Measurements from ENCODE around the gene ITFG1.
"Not testable (repeated sequence)": the region's sequence is repeated elsewhere in the genome, so short reads cannot be mapped to it uniquely, and the experiment has no call there.

Gene ITFG1

GRCh38 chr16:47413041-47413440, 47.8 kb downstream of the ITFG1 start:
- no peak for DNase-seq (ENCODE audit: low spot score)

- no peak for DNase-seq (ENCODE audit: low spot score)
Observed at GRCh38 chr16:47408491-47408890, 52.4 kb downstream of the ITFG1 start.

- DNase-seq (ENCODE audit: low spot score), result no peak
Observed at GRCh38 chr16:47395733-47396498, 64.9 kb downstream of the ITFG1 start.

- no peak for DNase-seq (ENCODE audit: low spot score)
Observed at GRCh38 chr16:47392081-47392480, 68.8 kb downstream of the ITFG1 start.

- no peak for DNase-seq (ENCODE audit: low spot score)
Observed at GRCh38 chr16:47388705-47389104, 72.2 kb downstream of the ITFG1 start.

GRCh38 chr16:47387026-47387734, 73.7 kb downstream of the ITFG1 start:
- no peak for DNase-seq (ENCODE audit: low spot score)

GRCh38 chr16:47386201-47386718, 74.6 kb downstream of the ITFG1 start:
- no peak for DNase-seq (ENCODE audit: low spot score)

- no peak for DNase-seq (ENCODE audit: low spot score)
Observed at GRCh38 chr16:47382362-47382761, 78.5 kb downstream of the ITFG1 start.

GRCh38 chr16:47377154-47377553, 83.7 kb downstream of the ITFG1 start:
- no peak for DNase-seq (ENCODE audit: low spot score)

GRCh38 chr16:47375423-47375822, 85.4 kb downstream of the ITFG1 start:
- no peak for DNase-seq (ENCODE audit: low spot score)

- no peak for DNase-seq (ENCODE audit: low spot score)
Observed at GRCh38 chr16:47374629-47375028, 86.2 kb downstream of the ITFG1 start.

- no peak for DNase-seq (ENCODE audit: low spot score)
Observed at GRCh38 chr16:47371271-47372014, 89.4 kb downstream of the ITFG1 start.

GRCh38 chr16:47370536-47370935, 90.3 kb downstream of the ITFG1 start:
- DNase-seq (ENCODE audit: low spot score), result no peak

- no peak for DNase-seq (ENCODE audit: low spot score)
Observed at GRCh38 chr16:47366228-47366627, 94.6 kb downstream of the ITFG1 start.

GRCh38 chr16:47363761-47364160, 97.1 kb downstream of the ITFG1 start:
- DNase-seq (ENCODE audit: low spot score), result no peak

GRCh38 chr16:47359478-47359877, 101.4 kb downstream of the ITFG1 start:
- no peak for DNase-seq (ENCODE audit: low spot score)

- no peak for DNase-seq (ENCODE audit: low spot score)
Observed at GRCh38 chr16:47358816-47359215, 102.0 kb downstream of the ITFG1 start.

GRCh38 chr16:47349029-47349428, 111.8 kb downstream of the ITFG1 start:
- not testable (repeated sequence) for DNase-seq (ENCODE audit: low spot score)

- not testable (repeated sequence) for DNase-seq (ENCODE audit: low spot score)
Observed at GRCh38 chr16:47347021-47347696, 113.7 kb downstream of the ITFG1 start.

GRCh38 chr16:47342055-47342454, 118.8 kb downstream of the ITFG1 start:
- no peak for DNase-seq (ENCODE audit: low spot score)

GRCh38 chr16:47330562-47330961, 130.3 kb downstream of the ITFG1 start:
- not testable (repeated sequence) for DNase-seq (ENCODE audit: low spot score)

- DNase-seq (ENCODE audit: low spot score), result not testable (repeated sequence)
Observed at GRCh38 chr16:47324309-47324708, 136.6 kb downstream of the ITFG1 start.
